T47D (cell line): ENCODE results near the gene ADAP1.

Source experiments
- DNase-seq, 2 experiments: peaks; one replicate each; pipeline versions ENCODE4 v3.0.0 to v3.0.0-alpha.2; 2011 to 2012; ENCODE audit warnings: low read depth in 1 of 2, low spot score in 1 of 2
- JUND ChIP-seq: IDR thresholded peaks from 2 replicates; pipeline ENCODE4 v1.6.1; 2012; ENCODE audit warnings: low read depth
- in situ Hi-C: cut with HindIII; loops from 2 replicates; pipeline ENCODE4 v1.10.0; 2016; ENCODE audit warnings: low sequenced_read_pairs, low pct_unique_long_range_greater_than_20kb

The ADAP1 gene

GRCh38 chr7:867406-868188, 86.9 kb downstream of the ADAP1 start:
- in situ Hi-C loops: no loop called here
- peak; percentile 86 to 99 for DNase-seq
- TF ChIP-seq JUND: no peak

- in situ Hi-C loops: no loop called here
- peak in 1 of 2 experiments; percentile 88 for DNase-seq
- no peak for TF ChIP-seq JUND
Observed at GRCh38 chr7:867001-867405, 87.5 kb downstream of the ADAP1 start.

- no peak for TF ChIP-seq JUND
- no peak for DNase-seq
- in situ Hi-C loops: no loop called here
Observed at GRCh38 chr7:865921-866320, 88.6 kb downstream of the ADAP1 start.

- TF ChIP-seq JUND: no peak
- in situ Hi-C loops: no loop called here
Observed at GRCh38 chr7:863106-863505, 91.4 kb downstream of the ADAP1 start.

GRCh38 chr7:862157-862556, 92.3 kb downstream of the ADAP1 start:
- in situ Hi-C loops: no loop called here
- TF ChIP-seq JUND: no peak
- DNase-seq: no peak

More at GRCh38 chr7:863106-863505, 91.4 kb downstream of the ADAP1 start:
- no peak for DNase-seq

- in situ Hi-C loops: no loop called here
- no peak for TF ChIP-seq JUND
- no peak for DNase-seq
Observed at GRCh38 chr7:861222-861621, 93.3 kb downstream of the ADAP1 start.

- in situ Hi-C loops: no loop called here
- no peak for DNase-seq
- no peak for TF ChIP-seq JUND
Observed at GRCh38 chr7:860149-860548, 94.3 kb downstream of the ADAP1 start.

GRCh38 chr7:859359-860030, 95.0 kb downstream of the ADAP1 start:
- in situ Hi-C loops: no loop called here

GRCh38 chr7:857661-858060, 96.8 kb downstream of the ADAP1 start:
- in situ Hi-C loops: no loop called here
- no peak for DNase-seq
- TF ChIP-seq JUND: no peak

More at GRCh38 chr7:859359-860030, 95.0 kb downstream of the ADAP1 start:
- no peak for DNase-seq
- no peak for TF ChIP-seq JUND

GRCh38 chr7:856444-857095, 97.9 kb downstream of the ADAP1 start:
- in situ Hi-C loops: no loop called here
- DNase-seq: no peak
- no peak for TF ChIP-seq JUND

GRCh38 chr7:855686-856369, 98.7 kb downstream of the ADAP1 start:
- TF ChIP-seq JUND: no peak
- in situ Hi-C loops: no loop called here
- DNase-seq: no peak

GRCh38 chr7:854118-854775, 100.2 kb downstream of the ADAP1 start:
- in situ Hi-C loops: no loop called here
- no peak for TF ChIP-seq JUND

More at GRCh38 chr7:854118-854775, 100.2 kb downstream of the ADAP1 start:
- no peak for DNase-seq
